Uterus (tissue), 4 donors: ENCODE results near the gene PTPRR. TPM values are rescaled to one million over a fixed set of nuclear protein-coding genes. Genes with fewer than 3 reads are reported as not detected.

Source experiments
- DNase-seq, 2 donors: peaks; one replicate each; pipeline ENCODE4 v3.0.0-alpha.2; 2019 to 2020
- H3K27ac ChIP-seq, 2 donors: fragments of 200-600 bp; sonication (generic); 1 replicate in 1 of 2; 2 replicates in 1 of 2; pipeline ENCODE4 v1.5.1; 2016 to 2018
- H3K27me3 ChIP-seq, 2 donors: fragments of 200-600 bp; sonication (generic); one replicate each; pipeline ENCODE4 v1.5.1; 2018 to 2019; ENCODE audit warnings: control low read depth in 1 of 2
- H3K36me3 ChIP-seq, 2 donors: fragments of 200-600 bp; sonication (generic); one replicate each; pipeline ENCODE4 v1.5.1; 2019; ENCODE audit warnings: control low read depth in 1 of 2
- H3K4me1 ChIP-seq, 2 donors: fragments of 200-600 bp; sonication (generic); one replicate each; pipeline ENCODE4 v1.5.1; 2018 to 2019; ENCODE audit warnings: control low read depth in 1 of 2
- H3K4me3 ChIP-seq, 2 donors: fragments of 200-600 bp; sonication (generic); 1 replicate in 1 of 2; 2 replicates in 1 of 2; pipeline ENCODE4 v1.5.1; 2018 to 2019; ENCODE audit warnings: mild to moderate bottlenecking in 1 of 2
- H3K9me3 ChIP-seq, 2 donors: fragments of 200-600 bp; sonication (generic); one replicate each; pipeline ENCODE4 v1.5.1; 2019; ENCODE audit warnings: control low read depth in 1 of 2
- CTCF ChIP-seq, 4 experiments: fragments of 200-600 bp in 2 of 4; fragments of 450-650 bp in 2 of 4; sonication (generic) in 2 of 4; IDR thresholded peaks; one replicate each; pipeline ENCODE4 v1.5.1; 2016 to 2019; ENCODE audit warnings: antibody characterized with exemption in 4 of 4, mild to moderate bottlenecking in 2 of 4, moderate library complexity in 1 of 4
- POLR2A ChIP-seq, 2 donors: fragments of 450-650 bp; IDR thresholded peaks; one replicate each; pipeline ENCODE4 v1.6.1; 2016; ENCODE audit warnings: antibody characterized with exemption in 2 of 2, mild to moderate bottlenecking in 1 of 2, moderate library complexity in 1 of 2
- intact Hi-C: fragments of 100-400 bp; cut with DNase I; formaldehyde crosslinking; loops from one replicate; pipeline ENCODE4 v1.15.1; 2023; ENCODE audit warnings: low total_unique reads
- total RNA-seq, 4 donors: library from RNA; depleted of rRNA in 3 of 4; stranded (reverse); fragments of >200 nt in 3 of 4; gene quantifications; one replicate each; pipeline versions ENCODE4 v1.1.0 to v1.2.4, GENCODE V29; 2014 to 2023
- donor health status: DM: yes; HTN: yes; CAD: no.

The PTPRR gene
- total RNA-seq, 4 donors from 2014 or later = 0.62 to 43.3 (median 7.6) TPM

GRCh38 chr12:70963081-70963660, 42.6 kb upstream of the PTPRR start:
- intact Hi-C loops = no loop called here
- Histone ChIP-seq H3K4me3 (no peak overlapping the region), H3K9me3 (no peaks in the 10 kb centered on the region), H3K27me3 (no peaks in the 10 kb centered on the region), H3K4me1 (no peaks in the 10 kb centered on the region), H3K27ac (no peak overlapping the region), H3K36me3 (no peaks in the 10 kb centered on the region)
- TF ChIP-seq POLR2A (IDR thresholded peaks at IDR 0.05) = no peak
- TF ChIP-seq CTCF (IDR thresholded peaks at IDR 0.05) = no peak
- DNase-seq = no peak

GRCh38 chr12:70962226-70962794, 41.8 kb upstream of the PTPRR start:
- H3K27ac ChIP-seq = no peak overlapping the region
- TF ChIP-seq CTCF (IDR thresholded peaks at IDR 0.05) (no peak), POLR2A (IDR thresholded peaks at IDR 0.05) (no peak)
- H3K36me3 ChIP-seq = no peaks in the 10 kb centered on the region
- H3K27me3 ChIP-seq = no peaks in the 10 kb centered on the region
- no peak for DNase-seq
- intact Hi-C loops = no loop called here
- no peaks in the 10 kb centered on the region for H3K9me3 ChIP-seq
- H3K4me3 ChIP-seq = no peak overlapping the region
- no peaks in the 10 kb centered on the region for H3K4me1 ChIP-seq

- no peaks in the 10 kb centered on the region for H3K36me3 ChIP-seq
- DNase-seq = no peak
- no peaks in the 10 kb centered on the region for H3K27me3 ChIP-seq
- no peaks in the 10 kb centered on the region for H3K9me3 ChIP-seq
- H3K4me1 ChIP-seq = no peaks in the 10 kb centered on the region
- no peak overlapping the region for H3K27ac ChIP-seq
- TF ChIP-seq CTCF (IDR thresholded peaks at IDR 0.05) (no peak), POLR2A (IDR thresholded peaks at IDR 0.05) (no peak)
- H3K4me3 ChIP-seq = no peak overlapping the region
- intact Hi-C loops = no loop called here
These were observed 39.9 kb upstream of the PTPRR start for GRCh38 chr12:70960484-70960883.

GRCh38 chr12:70955415-70955814, 34.9 kb upstream of the PTPRR start:
- no peak overlapping the region for H3K4me3 ChIP-seq
- intact Hi-C loops = no loop called here

More at GRCh38 chr12:70955415-70955814, 34.9 kb upstream of the PTPRR start:
- TF ChIP-seq CTCF (IDR thresholded peaks at IDR 0.05) = no peak
- TF ChIP-seq POLR2A (IDR thresholded peaks at IDR 0.05) = no peak
- H3K36me3 ChIP-seq = no peaks in the 10 kb centered on the region
- H3K9me3 ChIP-seq = no peaks in the 10 kb centered on the region
- no peaks in the 10 kb centered on the region for H3K4me1 ChIP-seq
- H3K27ac ChIP-seq = no peak overlapping the region
- no peak for DNase-seq
- H3K27me3 ChIP-seq = no peaks in the 10 kb centered on the region
